Epidermal melanocyte (primary cell): Measurements from ENCODE around the gene ZNF474.

ENCODE experiments used
- DNase-seq: peaks from one replicate; pipeline ENCODE4 v3.0.0; 2011; ENCODE audit warnings: low spot score; ENCODE audit not compliant: insufficient read length

Gene ZNF474

DNA sequence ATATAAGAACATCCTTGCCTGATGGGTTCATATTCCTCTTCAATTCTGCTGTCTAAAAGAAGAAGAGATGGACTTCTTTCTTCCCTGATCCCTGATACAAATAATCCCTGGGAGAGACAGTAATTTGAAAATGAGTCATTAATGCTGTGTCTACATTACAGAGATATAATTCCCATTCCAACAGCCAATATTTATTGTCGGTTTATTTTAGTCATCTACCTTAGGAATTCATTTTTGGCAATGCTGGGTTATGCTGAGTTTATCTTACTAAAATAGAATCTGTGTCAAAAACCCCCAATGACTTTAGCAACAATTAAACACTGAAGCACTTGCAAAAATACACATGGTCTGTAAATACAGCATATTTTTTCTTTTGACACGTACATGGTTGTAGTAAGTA is 23.9 kb downstream of the ZNF474 start:
- DNase-seq = no peak

DNA sequence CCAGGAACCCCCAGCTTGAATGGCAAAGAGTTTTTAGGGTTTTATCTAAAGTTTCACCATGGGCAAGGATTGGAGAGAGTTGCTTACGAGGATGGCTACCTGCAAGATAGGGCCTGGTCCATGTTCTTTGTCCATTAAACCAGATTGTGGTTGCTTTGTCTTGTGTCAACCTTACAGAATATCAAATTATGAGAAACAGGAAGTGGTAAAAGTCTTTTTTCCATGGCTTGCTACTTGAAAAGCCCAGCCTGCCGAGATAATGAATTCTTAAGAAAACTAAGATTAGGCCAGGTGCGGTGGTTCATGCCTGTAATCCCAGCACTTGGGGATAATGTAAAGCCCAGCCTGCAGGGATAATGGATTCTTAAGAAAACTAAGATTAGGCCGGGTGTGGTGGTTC is 24.4 kb downstream of the ZNF474 start:
- DNase-seq = no peak

DNA sequence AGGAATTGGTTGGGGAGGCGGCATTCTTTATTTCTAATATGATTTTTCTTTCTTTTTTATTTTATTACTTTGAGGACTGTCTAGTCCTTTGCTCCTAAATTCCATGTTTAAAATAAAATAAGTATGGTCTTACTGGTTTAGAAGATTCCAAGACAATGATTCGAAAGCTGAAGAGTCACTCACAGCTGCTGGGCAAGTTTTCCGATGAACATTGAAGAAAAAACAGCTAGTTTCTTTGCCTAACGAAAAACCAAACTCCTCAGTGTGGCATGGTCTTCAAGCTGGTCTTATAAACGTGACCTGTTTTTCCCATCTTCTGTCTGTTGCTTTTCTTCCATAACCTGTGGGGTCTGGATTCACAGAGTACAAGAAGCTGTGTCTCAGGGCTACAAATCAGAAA is 25.1 kb downstream of the ZNF474 start:
- no peak for DNase-seq

DNA sequence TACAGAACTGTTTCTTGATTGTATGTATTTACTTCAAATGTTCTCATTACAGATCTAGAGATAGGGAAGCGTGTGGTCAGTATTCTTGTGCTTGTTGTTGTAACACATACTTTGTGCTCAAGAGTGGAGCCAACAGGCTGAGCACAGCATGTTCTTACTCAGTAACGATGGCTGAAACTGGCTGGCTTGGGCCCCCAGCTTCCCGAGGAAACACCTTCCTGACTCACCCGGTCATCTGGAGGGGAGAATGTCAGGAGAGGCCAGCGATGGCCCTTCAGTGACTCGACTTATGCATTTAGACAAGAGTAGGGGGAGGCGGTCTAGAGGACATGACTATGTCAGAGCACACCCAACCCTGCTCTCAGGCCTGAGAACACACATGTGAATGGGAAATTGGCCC is 25.6 kb downstream of the ZNF474 start:
- no peak for DNase-seq

DNA sequence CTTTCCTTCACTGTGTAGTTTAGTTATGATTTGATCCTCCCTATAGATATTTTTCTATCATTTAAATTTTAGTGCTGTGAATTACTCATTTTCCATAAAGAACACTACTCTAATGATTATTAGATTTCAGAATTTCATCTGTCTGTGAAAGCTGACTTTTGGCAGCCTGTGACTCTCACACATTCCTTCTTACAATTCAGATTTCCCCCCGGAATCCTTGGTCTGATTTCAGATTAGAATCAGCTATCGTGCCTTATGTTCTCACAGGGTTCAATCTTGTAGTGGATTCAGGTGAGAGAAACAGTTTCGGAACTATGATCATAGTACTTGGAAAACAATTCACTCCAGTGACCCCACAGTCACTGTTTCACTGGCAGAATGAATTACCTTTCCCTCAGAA is 26.2 kb downstream of the ZNF474 start:
- no peak for DNase-seq

DNA sequence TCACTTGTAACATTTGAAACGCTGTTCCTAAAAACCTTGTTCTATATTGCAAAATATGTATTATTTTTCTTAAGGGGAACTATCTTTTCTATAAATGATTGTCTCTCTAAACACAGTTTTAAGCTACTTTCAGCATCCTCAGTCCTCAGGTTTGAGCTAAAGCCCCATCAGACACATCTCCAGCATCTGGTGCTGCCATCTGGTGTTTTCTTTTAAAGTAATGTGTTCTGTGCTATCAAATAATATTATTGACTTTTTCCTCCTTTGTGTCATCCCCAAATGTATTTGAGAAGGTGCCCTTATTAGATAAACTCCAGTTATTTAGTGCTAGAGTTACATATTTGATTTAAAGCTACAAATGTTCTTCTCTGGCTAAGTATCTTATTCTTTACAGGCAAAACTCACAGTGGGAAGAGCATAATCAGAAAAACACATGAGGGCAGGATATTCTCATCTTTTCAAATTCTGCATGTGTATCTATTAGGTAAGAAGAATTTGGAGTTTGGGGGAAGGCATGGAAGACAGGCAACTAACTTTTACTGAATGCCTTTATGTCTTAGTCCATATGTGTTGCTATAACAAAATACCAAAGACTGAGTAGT is 27.5 kb downstream of the ZNF474 start:
- no peak for DNase-seq

DNA sequence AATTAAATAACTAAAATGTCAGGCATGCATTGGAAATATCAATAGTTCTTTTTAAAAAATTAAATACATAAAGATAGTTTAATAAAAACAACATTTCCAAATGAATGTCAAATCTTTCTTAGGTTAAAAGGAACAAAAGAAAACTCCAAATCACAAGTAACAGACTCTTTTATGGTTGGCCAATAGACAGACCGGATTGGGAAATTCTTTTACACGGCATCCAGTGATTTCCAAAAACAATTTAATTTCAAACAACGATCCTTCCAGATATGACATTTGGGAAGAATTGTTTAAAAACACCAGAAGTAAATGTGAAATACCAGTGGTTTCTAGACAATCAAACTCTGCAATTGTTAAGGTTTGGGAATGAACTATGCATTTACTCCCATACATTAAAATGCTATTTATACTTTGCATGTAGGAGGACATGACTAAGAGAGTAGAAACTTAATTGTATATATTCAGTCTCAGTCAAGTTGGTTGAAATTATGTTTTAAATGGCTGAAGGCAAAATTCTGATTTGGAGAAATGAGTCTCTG is 32.8 kb downstream of the ZNF474 start:
- DNase-seq = no peak

DNA sequence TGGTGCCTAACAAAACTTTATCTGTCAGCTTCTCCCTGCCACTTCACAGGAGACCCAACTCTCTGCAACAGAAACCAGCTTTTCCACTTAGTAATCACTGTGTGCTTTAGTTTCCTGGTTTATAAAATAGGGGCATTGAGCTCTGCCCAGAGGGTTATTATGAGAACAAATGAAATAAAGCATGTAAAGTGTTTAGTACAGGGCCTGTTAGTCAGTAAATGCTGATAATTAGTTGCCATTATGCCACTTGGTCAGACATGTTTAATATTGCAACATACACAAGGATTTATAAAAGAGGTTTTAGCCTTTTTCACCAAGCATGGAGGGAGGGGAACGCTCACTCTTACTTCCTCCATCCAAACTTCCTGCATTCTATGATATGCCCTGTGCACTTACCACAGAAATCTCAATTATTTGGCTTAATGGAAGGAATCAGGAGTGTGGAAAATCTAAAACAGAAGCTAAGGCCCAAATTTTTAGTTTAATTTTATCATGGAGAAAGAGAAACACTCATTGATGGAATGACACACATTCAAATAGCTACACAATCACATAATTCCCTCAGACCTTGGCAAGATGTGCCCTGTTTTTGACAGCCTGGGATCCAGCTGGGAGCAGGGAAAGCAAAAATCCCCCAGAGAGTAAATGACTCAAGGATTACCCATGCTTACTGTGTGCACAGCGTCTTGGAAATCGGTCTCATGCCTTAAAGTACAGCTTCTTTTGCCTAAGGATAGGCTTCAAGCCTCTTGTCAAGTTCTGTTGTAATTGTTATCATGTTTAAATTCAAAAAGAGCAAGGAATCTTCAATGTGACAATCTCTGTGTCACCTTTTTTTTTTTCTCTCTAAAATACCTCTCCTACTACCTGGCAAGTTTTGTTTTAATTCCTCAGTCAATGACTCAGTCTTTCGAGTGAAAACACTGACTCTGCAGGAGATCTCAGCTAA is 34.0 kb downstream of the ZNF474 start:
- peak; percentile 69 for DNase-seq

DNA sequence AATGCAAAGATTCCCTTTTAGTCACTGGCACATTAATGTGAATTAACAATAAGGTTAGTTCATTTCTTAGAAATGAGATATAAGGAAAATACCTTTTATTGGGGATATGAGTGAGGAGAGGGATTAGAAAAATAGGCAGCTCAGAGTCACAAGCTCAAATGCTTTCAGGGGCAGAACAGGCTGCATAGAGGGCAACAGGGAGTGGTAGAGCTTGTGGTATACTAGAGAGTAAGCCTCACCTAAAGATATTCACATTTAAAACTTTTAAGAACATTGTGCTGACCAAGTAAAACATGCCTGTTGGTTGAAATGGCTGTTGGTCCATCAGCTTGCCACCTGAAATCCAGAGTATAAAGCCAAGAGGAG is 34.7 kb downstream of the ZNF474 start:
- DNase-seq = no peak

DNA sequence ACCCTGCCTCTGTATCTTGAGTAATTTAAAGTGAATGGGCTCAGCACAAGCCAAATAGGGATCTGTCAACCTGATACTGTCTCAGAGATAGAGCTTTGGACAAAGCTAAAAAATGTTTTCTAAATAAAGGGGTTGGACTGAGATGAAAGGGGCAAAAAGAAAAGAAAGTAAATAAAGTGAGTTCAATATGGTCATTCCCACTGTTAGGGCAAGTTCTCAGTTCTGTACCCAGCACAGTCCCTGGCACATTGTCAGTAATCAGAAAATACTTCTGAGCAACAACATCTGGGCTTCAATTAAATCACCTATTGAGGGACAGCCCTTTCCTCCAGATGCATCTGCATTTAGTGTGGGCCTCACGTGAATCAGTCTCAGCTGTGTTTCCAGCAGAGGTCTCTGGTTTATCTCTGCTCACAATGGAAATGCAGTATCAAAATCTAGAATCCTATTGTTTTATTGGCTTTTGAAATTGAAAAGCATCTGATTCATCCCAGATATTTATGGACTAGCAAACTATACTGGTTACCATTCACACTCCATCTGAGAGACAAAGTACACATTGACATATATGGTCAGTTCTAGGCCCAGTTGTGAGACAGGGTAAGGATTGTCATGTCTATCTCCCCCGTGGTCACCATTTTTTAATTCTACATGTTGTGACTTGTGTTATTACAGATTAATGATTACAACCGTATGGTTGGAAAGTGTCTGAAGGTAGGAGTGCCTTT is 35.6 kb downstream of the ZNF474 start:
- DNase-seq = no peak

DNA sequence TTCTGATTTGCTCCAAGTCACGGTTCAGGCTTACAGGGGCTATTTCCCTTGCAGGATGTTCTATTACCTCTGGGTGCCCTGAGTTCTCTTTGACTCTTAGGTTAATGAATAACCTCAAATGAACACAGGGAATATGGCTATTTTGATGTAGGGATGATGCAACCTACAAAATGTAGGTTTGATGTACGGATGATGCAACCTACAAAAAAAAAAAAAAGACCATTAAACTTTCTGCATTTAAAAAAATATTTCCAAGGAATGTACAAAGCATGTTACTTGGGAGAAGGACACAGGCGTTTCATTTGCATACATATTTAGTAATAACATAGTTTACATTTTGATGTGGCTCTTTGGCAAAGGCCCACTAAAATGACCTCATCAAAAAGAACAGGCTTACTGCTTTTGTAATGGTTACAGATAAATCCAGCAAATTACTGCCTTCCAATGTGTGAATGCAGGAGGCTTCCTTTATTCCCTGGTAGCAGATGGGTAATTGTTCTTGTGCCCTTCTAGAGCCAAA is 36.3 kb downstream of the ZNF474 start:
- no peak for DNase-seq

DNA sequence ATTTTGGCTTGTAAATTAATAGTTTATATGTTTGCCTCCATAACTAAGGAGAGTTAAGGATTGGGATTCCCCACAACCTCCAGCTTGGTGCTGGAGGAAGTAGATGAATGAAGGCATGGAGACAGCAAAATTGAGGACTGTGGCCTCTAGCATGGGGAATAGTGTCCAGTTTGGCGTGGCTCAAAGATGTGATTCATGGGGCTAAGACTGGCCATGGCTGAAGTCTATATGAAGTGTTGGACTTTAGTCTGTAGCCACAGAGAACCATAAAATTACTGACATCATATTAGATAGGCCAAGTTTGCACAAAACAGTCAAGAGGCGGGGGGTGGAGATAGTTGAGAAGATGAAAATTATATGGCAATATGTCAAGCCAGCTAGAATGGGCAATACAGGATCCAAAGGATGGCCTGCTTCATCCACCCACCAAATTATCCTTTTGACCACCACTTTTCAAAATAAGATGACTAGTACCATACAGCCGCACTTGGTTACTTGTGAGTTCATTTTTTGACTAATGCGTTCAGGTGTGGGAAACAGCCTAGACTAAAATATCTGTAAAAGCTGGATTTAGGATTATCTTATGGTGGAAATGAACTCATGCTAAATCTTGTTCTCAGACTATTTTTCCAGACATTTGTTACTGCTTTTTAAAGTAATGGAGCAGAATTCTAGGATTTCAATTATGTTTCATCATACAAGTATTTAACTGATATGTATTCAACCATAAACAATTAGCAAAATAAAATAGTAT is 40.2 kb downstream of the ZNF474 start:
- DNase-seq = no peak

DNA sequence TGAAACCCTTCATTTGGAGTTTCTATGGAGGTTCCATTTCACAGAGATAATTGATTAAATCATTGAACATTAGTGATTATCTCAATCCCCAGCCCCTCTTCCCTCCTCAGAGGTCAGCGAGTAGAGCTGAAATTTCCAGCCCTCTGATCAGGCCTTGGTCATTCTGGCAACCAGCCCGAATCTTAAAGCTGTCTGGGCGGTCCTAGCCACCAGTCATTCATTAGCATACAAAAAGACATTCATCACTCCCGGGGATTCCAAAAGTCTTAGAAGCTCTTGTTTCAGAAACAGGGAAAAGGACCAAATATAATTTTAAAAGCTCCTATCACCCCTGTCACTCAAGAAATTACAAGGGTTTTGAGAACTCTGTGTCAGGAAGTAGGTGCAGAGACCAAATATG is 41.3 kb downstream of the ZNF474 start:
- DNase-seq = no peak

DNA sequence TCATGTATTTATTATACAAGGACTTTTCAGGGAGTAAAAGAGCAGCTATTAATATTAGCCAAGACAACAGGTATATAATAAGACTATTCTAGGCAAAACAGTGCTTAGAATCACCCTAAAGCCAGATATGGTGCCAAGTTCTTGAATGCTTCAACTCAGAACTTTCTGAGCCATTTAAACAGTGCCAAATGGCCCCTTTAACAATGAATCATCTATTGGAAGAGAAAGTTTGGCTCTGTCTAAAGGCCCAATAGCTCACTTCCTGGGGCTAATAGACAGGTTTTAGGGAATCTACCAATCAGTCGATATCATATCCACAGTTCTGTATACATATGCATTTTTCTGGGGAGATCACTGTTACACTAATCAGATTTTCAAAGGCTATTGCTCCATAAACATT is 42.9 kb downstream of the ZNF474 start:
- DNase-seq = no peak

DNA sequence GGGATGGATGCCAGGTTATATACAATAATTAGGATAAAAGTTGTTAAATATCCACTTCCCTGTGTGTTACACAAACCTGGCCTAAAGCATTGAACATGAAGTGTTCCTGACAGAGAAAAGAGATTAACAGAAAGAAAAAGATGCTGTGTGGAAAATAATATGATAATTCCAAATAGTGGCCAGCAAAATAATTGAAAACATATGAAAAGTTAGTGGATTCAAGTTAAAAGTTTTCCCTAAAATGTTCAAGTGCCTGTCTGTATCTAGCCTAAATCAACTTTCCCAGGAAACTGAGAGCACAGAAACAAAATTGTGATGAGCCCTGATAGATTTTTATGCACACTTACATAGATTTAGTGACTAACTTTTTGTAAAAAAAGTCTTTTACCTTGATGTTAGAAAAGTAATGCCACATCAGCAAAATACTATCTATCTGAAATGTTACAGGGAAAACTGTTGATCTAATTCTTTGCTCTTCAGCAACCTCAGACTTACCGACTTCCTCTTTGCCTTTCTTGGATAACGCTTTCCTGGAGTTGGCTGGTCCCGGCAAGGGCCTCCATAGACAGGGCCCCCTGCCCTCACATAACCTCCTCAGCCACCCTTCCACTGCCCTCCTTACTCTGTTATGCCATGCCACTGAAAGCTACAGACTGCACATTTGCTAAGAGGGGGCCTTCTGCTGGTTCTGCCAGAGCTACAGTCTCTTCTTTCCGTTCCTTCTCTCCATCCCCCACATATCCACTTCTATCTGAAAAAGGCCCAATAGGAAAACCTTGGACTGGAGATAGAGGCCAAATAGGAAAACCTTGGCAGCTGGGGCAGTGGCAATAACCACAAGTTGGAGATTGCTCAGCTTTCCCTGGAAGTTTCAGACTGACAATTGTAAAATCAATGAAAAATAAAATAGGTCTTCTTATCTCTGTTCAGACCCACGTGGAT is 44.4 kb downstream of the ZNF474 start:
- DNase-seq = no peak

DNA sequence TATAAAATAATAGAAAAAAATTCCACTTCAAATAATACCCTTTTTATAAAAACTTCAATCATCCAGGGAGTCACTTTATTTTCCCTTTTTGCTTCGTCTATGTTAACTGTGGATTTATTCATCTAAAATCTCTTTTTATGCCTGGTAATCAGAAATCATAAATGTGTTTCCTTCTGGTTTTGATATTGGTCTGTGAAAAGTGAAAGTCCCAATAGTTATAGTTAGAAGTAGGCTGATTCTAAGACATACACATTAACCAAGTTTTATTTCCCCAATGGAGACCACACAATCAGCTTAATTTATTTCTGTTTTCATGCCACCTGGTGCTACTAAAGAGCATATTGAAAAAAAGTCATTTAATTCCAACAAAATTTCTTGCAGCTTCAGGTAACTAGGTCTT is 45.7 kb downstream of the ZNF474 start:
- DNase-seq = no peak

DNA sequence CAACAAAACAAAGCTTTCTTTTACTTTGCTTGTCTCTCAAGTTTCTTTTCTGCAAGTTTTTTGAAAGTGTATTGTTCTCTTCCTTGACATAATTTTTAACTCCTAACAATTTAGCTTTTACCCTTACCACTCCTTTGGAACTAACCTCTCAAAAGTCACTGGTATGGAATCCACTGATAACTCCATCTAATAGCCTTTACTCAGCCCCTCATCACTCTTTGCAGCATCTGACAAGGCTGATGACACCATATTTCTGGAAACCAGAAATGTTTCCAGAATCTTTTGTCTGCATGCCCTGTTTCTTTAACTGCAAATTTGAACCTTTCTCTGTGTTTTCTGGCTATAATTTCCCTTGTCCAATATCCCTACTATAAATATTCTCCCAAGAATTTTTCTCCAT is 46.5 kb downstream of the ZNF474 start:
- no peak for DNase-seq

DNA sequence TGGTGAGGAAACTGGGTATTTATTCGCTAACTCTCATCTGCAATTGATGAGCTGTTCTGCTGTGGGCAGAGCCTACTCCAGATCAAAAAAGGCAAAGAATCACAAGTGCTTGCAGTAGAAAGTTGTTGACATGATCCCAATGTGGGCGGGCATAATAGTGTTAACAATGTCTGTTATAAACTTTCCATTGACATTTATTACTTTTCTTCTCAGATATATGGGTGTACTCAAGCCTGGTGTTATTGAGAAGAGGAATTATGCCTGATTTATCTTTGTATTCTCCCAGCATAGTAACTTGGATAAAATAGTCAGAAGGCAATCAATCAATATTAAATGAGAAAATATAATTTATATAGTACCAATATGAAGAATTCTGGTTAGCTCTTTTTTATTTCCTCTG is 47.8 kb downstream of the ZNF474 start:
- DNase-seq = no peak

DNA sequence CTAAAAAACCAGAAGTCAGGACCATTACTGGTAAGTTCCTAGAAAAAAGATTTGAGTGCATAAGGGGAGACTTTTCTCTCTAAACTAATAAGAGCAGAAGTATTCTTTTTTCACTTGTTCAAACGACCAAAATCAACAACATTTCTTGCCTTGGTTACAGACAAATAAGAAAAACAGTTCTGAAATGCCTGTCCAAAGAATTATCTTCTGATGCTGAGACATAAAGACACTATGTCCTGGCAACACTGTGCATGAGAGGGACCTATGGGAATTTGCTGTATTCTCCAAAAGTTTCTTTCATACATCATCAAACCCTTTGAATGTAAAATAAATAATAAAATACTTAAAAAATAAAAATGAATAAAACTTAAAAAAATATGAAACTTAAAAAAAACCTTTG is 50.4 kb downstream of the ZNF474 start:
- DNase-seq = no peak

DNA sequence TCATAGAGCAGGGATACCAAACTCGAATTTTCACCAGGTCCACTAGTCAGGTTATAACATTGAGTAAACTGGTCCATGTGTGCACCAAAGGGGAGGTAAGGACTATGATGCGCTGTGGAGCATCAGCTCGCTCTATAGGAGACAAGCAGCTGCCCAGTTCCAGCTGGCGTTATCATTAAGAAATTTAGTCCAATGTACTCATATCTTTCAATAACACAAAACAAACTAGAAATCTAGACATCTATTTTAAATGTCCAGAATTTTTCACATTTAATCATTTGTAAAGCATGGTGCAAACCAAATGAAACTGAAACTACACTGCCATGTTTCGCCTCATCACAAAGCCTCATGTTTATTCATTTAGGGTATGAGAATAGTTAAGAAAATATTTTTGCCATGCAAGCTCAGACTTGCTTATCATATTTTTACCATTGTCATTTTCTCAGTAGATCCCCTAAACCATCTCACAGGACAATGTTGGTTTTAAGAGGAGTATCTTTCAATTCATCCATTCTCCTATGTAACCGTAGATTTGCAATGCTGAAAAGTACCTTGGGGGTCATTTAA is 50.9 kb downstream of the ZNF474 start:
- no peak for DNase-seq
